Measurements from ENCODE around the gene CRYZ. TPM values are rescaled to one million over a fixed set of nuclear protein-coding genes. Genes with fewer than 3 reads are reported as not detected.

Gene CRYZ
- total and polyA plus RNA-seq, 10 of the 15 experiments (the other 5 are each of a cell fraction or from before 2014, with no cell fraction given): 53.4 to 194 (median 79.8) TPM

GRCh38 chr1:74728736-74729135 is 4.1 kb downstream of the CRYZ start:
- no peak overlapping the region for H3K27ac ChIP-seq (ENCODE audit: control insufficient read depth, insufficient read depth)
- peaks cover 45% of the 10 kb centered on the region for H3K79me2 ChIP-seq (ENCODE audit: control insufficient read depth, insufficient read depth, low read length)
- peaks cover 26% of the 10 kb centered on the region for H3K9me3 ChIP-seq (replicated peaks; ENCODE audit: control insufficient read depth, insufficient read depth, low read length)
- intact Hi-C loops (cut with micrococcal nuclease; ENCODE audit: unreplicated experiment) (no loop called here), in situ Hi-C loops (cut with MboI) (no loop called here)
- H2AFZ ChIP-seq (ENCODE audit: control insufficient read depth, low read depth, low read length): no peak overlapping the region
- no peak for ATAC-seq
- no peak for TF ChIP-seq YY1 (IDR thresholded peaks at IDR 0.05; ENCODE audit: low read depth, low read length)
- no peak for TF ChIP-seq YBX1 (IDR thresholded peaks at IDR 0.05)
- no peak for TF ChIP-seq SIX5 (IDR thresholded peaks at IDR 0.05; ENCODE audit: low read depth, low read length, severe bottlenecking)
- TF ChIP-seq MAX (IDR thresholded peaks at IDR 0.05; ENCODE audit: low read depth, low read length): no peak
- TF ChIP-seq CTCF (IDR thresholded peaks at IDR 0.05 in 2 of 3, conservative IDR thresholded peaks at IDR 0.05 in 1 of 3; ENCODE audit: control insufficient read depth in 2 of 3, extremely low read depth in 1 of 3, insufficient read depth in 1 of 3, low read depth in 3 of 3, low read length in 3 of 3): no peak
- TF ChIP-seq ZNF24 (IDR thresholded peaks at IDR 0.05): no peak
- TF ChIP-seq FOXM1 (IDR thresholded peaks at IDR 0.05; ENCODE audit: low read depth, low read length): no peak
- no TSS peak for BruUV-seq (replicated peaks)
- H3K36me3 ChIP-seq (ENCODE audit: control insufficient read depth in 2 of 2, insufficient read depth in 2 of 2, low read length in 1 of 2): peaks cover 2 to 4% of the 10 kb centered on the region in 2 experiments
- no peak for FAIRE-seq
- H3K4me2 ChIP-seq (ENCODE audit: control insufficient read depth, insufficient read depth): no peak overlapping the region; the same call in 1 of the 2 replicates
- H4K20me1 ChIP-seq (ENCODE audit: control insufficient read depth, insufficient read depth): no peaks in the 10 kb centered on the region
- H3K4me1 ChIP-seq (ENCODE audit: control insufficient read depth, insufficient read depth, low read length): peaks cover 10% of the 10 kb centered on the region; the same call in 1 of the 2 replicates
- H3K4me3 ChIP-seq: peak overlapping the region; percentile 34; the same call in 1 of the 2 replicates
- ChIA-PET SMC1A (ENCODE audit: uncharacterized antibody, unreplicated experiment) (interaction anchor here (0.6 to 13.7 kb wide), 7 partner anchors 8 to 374 kb away, joined by 3 to 142 read pairs (median 7); no protein-coding TSS in a partner anchor), CTCF (interaction anchor here (0.7 to 7.4 kb wide), 5 partner anchors 10 to 39 kb away, joined by 3 to 56 read pairs (median 3); no protein-coding TSS in a partner anchor), POLR2A (interaction anchor here (0.7 to 1.5 kb wide), 3 partner anchors 8 to 23 kb away, joined by 3 to 8 read pairs (median 4); no protein-coding TSS in a partner anchor), RAD21 (ENCODE audit: unreplicated experiment) (interaction anchor here (0.7 to 8.9 kb wide), 4 partner anchors 14 to 41 kb away, joined by 3 to 91 read pairs (median 35); no protein-coding TSS in a partner anchor)
- H3K27me3 ChIP-seq (replicated peaks in 1 of 2; ENCODE audit: control insufficient read depth in 2 of 2, insufficient read depth in 2 of 2, low read length in 1 of 2): no peaks in the 10 kb centered on the region
- no peak for DNase-seq (ENCODE audit: low read depth, low spot score)
- no peak overlapping the region for H3K9ac ChIP-seq (ENCODE audit: control insufficient read depth, insufficient read depth, low read length)
- WGBS (ENCODE audit: insufficient coverage, insufficient replicate concordance, low lambda C conversion rate, missing lambda C conversion rate): 73% methylated on average over 3 of the region's 3 CpGs

Data from GM12878 (cell line).